Non-pigmented ciliary epithelial cell (primary cell): ENCODE results near the gene DNAH17.

Experiments
- DNase-seq: peaks from one replicate; pipeline ENCODE4 v3.0.0-alpha.2; 2010; ENCODE audit warnings: low read depth

The DNAH17 gene

GRCh38 chr17:78602246-78602645 lies 25.1 kb upstream of the DNAH17 start:
- DNase-seq = no peak

DNA sequence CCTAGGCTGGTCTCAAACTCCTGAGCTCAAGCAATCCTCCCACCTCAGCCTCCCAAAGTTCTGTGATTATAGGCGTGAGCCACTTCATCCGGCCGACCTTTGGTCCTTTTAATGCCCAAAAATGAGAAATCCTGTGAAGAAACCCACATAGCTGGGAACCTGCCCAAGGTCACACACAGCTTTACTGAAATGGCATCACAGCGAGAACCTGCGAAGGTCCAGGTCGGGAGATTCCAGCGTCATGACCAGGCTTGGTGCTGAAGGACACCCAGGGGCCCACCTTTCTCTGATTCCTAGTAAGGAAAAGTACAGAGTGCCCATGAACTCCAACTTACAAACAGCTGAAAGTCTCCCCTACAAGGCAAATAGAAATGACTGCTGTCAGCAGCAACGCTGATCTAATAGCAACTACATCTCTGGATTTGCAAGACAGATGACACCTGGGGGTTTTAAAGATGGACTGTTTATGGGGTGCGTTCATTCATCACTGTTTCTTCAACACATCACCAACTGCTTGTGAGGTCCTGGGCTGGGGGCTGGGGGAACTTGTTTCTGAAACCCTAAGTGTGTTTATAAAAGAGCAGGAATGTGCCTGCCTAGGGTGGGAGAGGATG lies 24.5 kb upstream of the DNAH17 start:
- DNase-seq = no peak

DNA sequence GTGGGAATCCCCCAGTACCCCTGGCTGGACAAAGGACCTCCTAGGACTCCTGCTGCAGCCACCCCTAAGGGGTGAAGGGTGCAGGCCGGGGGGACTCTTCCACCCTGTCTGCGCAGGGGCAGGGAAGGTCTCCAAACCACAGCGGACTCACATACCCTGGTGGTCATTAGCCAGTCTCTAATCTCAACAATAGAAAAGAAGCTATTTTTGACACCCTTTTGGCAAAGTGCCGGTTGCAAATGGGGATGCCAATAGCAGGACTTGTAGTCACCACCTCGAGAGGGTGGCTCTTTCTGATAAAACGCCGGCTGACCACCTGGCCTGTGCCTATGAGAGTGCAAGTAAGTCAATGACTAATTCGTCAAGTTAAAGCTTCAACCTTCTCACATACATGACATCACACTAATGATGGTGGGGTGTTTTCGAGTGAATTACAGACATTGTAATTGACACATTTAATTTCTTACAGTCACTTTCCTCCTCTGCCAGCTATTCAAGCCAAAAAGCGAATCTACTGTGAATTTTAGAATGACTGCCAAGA lies 23.1 kb upstream of the DNAH17 start:
- DNase-seq = no peak

GRCh38 chr17:78599419-78599818 lies 22.2 kb upstream of the DNAH17 start:
- no peak for DNase-seq

- DNase-seq = peak; percentile 32
Measured at GRCh38 chr17:78598013-78598471, 20.8 kb upstream of the DNAH17 start.

DNA sequence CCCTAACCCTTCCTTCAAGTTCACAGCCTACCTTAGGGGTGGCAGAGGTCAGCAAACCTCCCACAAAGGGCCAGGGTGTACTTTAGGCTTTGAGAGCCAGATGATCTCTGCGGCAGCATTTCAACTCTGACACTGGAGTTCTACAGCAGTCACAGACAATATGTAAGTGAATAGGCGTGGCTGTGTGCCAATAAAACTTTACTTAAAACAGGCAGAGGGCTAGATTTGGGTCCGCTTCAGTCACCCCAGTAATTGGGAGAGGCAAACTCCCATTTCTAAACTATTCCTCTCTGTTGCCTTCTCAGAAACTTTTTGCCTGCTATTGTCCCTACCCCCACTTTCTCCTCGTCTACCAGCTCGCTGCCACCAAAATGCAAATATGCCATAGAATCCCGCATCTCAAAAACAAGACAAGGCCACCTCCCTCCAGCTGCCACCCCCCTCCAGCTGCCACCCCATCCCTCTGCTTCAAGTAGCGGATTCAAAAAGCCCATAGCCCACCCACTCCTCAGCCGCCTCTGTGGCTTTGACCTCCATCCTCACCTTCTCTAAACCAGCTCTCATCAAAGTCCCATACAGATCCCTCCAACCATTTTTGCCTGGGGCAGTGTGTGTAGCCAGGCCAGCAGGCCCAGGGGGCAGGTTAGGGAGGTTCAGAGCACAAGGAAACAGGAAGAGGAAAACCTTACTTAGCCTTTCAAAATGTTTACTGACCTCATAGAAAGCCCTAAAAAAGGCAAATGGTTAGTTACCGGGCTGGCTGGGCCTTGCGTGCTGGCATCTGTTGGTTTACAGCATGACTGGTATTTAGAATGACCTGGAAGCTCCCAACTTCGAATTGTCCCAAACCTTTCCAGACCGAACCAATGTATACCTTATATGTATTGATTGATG lies 19.9 kb upstream of the DNAH17 start:
- no peak for DNase-seq

DNA sequence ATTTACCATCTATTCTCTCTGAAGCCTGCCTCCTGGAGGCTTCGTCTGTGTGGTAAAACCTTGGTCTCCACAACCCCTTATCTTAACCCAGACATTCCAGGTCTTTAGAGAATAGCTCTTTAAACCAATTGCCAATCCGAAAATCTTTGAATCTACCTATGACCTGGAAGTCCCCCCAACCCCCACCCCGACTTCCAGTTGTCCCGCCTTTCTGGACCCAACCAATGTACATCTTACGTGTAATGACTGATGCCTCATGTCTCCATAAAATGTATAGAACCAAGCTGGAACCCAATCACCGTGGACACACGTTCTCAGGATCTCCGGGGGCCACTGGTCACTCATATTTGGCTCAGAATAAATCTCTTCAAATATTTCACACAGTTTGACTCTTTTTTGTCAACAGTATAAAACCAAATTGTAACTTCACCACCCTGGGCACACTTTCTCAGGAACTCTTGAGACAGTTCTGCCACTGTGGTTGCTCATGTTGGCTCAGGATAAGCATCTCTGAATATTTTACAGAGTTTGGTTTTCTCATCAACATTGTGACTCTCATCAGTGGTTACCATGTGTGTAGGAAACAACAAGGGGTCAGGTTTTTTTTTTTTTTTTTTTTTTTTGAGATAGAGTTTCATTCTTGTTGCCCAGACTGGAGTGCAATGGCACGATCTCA lies 18.1 kb upstream of the DNAH17 start:
- DNase-seq = no peak

DNA sequence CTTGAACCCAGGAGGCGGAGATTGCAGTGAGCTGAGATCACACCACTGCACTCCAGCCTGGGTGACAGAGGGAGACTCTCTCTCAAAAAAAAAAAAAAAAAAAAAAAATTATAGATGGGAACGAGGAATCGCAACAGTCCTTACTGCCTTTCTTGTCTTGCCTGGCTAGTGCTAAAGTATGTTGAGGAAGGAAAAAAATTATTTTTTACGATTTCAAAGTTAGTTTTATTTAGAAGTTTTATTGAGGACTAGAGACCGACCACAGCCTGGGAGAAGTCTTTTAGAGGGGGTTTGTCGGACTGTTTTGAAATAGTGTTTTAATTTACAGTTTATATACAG lies 15.8 kb upstream of the DNAH17 start:
- DNase-seq = no peak

DNA sequence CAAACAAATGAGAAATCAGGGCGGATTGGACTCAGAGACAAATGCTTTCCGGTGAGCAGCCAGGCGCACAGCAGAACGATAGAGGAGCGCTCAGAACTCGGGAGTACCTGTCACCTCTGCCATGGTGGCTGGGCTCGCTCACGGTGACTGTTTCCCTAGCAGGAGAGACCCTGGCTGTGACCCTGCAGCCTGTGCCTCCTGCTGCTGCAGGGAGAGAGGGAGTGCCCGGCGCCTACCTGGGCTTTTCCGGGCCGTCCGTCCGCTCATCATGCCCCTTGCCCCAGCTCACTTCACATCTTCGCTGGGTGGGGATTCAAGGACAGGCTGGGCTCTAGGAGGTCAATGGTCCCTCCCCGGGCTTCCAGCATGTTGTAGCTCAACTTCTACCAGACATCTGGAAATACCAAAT lies 14.1 kb upstream of the DNAH17 start:
- no peak for DNase-seq

DNA sequence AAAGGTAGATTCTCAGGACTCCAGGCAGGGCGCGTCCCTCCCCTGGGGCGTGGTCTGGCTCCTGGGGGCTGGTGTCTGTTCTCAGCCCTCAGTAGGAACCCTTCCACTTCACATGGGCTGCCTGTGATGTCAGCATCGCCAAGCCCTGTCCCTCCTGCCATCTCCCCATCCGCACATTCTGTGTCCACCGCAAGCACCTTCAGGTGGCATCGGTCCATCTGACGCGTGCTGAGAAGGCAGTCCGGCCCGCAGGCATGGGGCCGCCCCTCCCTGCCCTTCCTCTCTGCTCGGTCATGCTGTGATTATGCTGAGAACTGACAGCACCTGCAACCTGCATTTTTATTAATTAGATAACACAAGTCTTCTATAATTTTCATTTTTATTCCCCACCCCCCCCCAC lies 12.7 kb upstream of the DNAH17 start:
- DNase-seq = no peak

GRCh38 chr17:78589031-78589675 lies 12.0 kb upstream of the DNAH17 start:
- DNase-seq = no peak

- no peak for DNase-seq
Measured at GRCh38 chr17:78588258-78589030, 11.2 kb upstream of the DNAH17 start.

- DNase-seq = no peak
Measured at GRCh38 chr17:78585006-78585630, 7.9 kb upstream of the DNAH17 start.

DNA sequence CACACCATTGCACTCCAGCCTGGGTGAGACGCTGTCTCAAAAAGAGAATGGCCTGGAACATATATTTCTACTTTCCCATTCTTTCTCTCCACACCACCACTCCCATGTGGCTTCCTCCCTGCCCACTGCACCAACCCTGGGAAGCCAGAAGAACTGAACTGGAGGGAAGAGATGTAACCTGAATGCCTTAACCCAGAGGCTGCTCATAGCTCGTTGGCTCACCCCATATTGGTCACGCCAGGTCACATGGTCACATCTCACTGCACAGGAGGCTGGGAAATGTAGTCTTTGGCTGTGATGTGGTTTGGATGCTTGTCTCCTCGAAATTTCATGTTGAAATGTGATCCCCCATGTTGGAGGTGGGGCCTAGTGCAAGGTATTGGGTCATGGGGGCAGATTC lies 5.9 kb upstream of the DNAH17 start:
- DNase-seq = no peak

DNA sequence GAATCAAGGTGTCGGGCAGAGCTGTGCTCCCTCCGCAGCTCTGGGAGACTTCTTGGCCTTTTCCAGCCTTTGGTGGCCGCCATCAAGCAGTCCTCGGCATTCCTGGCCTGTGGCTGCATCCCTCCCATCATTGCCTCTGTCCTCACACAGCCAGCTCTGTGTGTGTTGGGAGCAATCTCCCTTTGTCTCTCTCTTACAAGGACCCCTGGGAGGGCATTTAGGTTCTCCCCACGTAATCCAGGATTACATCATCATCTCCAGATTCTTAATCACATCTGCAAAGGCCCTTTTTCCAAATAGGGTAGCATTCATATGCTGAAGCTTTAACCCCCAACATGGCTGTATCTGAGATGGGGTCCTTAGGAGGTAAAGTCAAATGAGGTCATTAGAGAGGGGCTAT lies 4.1 kb upstream of the DNAH17 start:
- DNase-seq = no peak

DNA sequence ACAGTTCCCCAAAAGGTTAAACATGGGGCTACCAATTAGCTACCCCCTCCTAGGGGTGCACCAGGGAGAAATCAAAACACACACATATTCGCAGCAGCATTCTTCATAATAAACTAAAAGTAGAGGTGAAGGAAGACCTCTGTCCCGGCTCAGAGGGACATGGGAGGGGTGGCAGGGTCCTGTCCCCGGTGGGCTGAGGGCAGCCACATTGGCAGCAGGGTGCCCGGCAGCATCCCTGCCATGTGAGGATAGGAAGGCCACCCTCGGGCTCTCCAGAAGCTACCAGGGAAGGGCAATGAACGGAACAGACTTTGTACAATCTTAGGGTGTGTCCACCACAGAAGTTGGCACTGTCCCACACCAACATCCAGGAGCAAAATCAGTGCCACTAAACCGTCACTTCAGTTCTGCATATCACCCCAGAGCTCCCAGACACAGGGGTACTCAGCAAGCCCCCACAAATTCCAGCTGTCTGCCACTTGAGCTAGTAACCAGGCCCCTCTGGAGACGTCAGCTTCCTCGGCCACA lies 3.1 kb upstream of the DNAH17 start:
- no peak for DNase-seq

DNA sequence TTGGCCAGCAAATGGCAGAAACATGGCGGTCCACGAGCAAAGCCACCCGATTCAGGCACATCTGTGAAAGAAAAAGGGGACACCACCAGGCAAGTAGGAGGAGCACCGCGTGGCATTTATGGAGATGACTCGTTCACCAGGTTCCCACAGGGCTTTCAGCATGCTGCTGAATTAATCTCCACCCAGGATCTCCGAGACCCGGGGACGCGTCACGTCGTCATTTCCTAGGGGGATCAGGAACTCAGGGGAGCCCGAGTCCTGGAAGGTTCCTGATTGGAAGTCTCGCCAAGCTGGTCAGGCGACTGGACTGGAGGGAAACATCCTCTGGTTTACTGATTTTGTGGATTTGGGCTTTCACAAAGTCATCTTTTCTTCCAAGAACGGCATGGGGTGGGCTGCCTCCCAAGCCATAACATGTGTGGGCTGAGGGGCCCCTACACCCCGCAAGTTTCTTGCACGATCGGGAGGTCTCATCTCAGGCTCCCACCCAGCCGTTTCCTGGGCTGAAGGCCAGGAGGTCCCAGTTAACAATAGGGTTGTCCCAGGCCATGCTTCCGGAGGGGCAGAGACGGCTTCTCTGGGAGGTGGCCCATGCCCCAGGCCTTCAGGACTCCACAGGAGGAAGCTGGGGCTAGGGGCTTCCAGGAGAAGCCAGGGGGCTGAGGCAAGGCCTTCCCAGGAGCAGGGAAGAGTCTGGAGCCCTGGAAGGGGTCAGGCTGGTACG lies 645 bp downstream of the DNAH17 start:
- DNase-seq = no peak

- DNase-seq = no peak
Measured at GRCh38 chr17:78575899-78576298, 1.3 kb downstream of the DNAH17 start.

DNA sequence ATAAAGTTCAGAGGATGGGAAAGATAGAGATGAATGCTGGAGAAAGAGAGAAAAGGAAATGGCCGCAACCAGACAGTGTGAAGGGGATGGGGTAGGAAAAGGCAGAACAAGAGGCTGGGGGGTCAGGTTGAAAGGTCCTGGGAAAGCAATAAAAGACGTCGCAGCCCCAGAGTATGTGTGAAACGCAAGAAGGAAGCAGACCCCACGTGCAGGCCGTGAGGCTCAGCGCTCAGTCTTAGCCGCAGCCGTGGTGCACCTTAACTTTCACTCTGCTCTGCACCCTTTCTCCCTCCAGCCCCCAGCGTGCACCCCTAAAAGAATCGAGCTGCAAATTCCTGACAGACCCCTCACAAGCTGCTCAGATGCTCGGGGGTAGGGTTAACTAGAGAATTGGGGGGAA lies 1.9 kb downstream of the DNAH17 start:
- no peak for DNase-seq

DNA sequence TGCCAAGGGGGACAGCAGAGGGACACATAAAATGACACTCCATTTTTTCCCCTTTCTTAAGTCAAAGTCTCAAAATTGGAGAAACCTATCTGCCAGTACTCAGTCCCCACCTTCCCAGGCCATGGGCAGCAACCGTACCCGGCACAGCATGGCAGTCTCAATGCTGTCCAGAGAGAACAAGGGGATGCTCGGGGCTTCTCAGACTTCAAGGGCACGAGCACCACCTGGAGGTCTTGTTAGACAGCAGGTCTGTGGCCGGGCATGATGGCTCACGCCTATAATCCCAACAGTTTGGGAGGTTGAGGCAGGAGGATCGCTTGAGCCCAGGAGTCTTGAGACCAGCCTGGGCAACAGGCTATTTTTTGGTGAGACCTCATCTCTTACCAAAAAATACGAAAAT lies 3.2 kb downstream of the DNAH17 start:
- no peak for DNase-seq
